H4 (cell line): ENCODE data around the gene PIP5K1B. TPM values are rescaled to one million over a fixed set of nuclear protein-coding genes. Genes with fewer than 3 reads are reported as not detected.
A peak's percentile ranks its signal among the peaks of the same experiment; 100 is the strongest.

Source experiments
- DNase-seq: peaks from one replicate; pipeline ENCODE4 v3.0.0-alpha.2; 2015; ENCODE audit warnings: low spot score
- total RNA-seq: library from RNA; depleted of rRNA; stranded (reverse); fragments of >200 nt; shearing (Covaris generic); gene quantifications from 2 replicates; pipeline ENCODE4 v1.2.3, GENCODE V29; 2014

The PIP5K1B gene
- total RNA-seq, 1 experiment from 2014 or later: not detected

DNA sequence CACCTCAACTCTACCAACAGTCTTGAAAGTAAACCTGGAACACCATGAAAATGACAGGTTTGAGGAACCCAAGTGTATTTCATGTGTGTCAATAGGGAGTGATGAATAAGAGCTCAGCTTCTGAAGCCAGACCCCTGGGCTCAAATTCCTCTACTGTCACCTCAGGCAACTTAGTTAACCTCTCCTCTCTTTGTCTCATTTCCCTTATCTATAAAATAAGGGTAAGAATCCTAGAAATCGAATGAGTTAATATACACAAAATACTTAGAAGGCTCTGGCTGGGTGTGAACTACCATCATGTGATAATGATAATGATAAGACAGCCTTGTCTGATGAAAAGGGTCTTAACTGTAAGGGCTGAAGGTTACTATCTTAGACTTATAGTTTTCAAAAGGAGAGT is 66.3 kb downstream of the PIP5K1B start:
- no peak for DNase-seq

DNA sequence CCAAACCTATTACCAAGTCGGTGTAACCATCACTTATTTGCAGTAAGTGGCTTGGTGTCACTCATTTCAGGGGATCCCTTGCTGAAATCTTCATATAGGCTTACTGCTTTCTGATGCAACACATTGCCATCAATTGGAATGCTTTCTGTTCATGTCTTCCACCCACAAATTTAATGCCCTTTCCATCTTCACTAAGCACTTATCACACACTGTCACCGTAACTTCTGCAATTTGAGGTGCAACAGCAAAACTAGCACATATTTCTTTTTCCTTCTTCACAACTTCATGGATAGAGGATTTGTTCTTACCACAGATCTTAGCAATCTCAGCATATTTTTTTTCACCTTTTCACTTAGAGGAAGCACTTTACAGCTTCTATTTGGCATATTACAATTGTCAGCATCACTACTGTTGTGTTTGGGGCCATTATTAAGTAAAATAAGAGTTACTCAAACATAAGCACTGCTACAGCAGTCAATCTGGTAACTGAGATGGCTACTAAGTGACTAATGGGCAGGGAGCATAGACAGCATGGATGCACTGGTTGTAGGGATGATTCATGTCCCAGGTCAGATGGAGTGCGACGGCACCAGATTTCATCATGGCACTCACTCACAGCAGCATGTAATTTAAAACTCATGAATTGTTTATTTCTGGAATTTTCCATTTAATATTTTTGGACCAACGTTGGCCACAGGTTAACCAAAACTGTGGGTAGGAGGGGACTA is 70.1 kb downstream of the PIP5K1B start:
- peak; percentile 25 for DNase-seq

DNA sequence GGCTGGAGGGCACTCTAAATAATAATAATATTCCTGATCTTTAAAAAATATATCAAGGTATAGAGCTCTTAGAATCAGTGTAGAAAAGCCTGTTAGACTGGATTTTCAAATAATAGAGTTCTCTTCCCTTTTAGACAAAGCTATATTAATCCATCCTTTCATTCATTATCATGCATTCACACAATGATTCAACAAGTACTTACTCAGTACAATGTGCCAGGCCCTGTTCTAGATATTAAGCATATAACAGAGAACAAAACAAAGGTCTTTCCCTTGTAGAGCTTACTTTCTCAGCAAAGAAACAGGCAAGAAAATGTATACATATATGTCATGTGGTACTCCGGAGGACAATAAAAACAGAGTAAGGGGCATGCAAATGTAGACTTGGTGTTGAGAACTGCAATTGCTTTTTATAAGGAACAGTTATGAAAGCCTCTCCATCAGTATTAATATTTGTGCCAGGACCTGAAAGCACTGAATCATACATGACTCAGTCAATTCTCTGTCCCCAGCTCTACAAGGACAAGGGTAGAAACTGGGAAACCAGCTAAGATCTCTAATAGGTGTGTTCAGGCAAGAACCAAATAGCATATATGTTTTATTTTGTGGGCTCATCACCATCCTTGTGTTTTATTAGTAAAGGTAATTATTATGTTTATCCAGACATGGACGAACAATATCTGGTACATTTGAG is 72.2 kb downstream of the PIP5K1B start:
- no peak for DNase-seq

DNA sequence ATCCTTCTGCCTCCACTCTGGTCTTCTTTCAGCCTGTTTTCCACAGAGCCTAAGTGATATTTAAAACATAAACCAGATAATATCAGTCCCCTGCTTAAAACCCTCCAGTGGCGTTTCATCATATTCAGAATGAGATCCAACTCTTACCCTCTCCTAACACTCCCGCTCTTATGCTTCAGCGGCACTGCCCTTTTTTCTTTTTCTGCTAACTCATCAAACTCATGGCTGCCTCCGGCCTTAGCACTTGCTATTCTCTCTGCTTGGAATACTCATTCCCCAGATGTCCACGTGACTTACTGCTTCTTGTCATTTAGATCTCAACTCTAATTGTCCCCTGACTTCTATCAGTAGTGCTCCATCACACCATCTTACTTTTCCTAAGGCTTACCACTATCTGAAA is 73.6 kb downstream of the PIP5K1B start:
- no peak for DNase-seq

DNA sequence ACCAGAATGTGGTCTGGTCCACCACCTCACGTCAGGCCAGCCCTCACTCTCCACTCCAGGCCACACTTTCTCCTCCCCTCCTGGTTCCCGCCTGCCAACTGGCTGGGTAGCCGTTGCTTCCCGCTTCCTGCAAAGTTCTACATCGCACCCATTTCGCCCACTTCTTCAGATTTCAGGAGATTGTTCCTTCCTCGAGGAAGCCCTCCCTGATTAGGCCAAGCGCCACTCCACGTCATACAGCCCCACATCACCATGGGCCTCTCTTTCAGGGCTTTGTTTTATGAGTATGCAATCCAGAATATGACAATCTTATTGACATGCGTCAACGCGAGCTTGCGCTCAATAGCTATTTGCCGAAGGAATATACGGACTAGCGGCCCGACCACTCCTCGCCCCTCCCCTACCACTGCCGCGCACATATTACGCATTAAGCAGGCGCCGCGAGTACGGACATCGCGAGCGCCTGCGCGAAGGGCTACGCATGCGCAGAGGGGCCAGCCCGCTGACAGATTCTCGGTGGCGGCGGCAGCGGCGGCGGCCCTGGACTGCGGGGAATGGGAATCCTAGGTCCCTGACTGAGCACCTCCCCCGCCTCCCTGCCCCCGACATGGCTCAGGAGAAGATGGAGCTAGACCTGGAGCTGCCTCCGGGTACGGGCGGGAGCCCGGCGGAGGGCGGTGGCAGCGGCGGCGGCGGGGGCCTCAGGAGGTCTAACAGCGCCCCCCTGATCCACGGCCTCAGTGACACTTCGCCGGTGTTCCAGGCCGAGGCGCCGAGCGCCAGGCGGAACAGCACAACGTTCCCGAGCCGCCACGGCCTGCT is 74.7 kb downstream of the PIP5K1B start:
- DNase-seq: peak; percentile 91

DNA sequence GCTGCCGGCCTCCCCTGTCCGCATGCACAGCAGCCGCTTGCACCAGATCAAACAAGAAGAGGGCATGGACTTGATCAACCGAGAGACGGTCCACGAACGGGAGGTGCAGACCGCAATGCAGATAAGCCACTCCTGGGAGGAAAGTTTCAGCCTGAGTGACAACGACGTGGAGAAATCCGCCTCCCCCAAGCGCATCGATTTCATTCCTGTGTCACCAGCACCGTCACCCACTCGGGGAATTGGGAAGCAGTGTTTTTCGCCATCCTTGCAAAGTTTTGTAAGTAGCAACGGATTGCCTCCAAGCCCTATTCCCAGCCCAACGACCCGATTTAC is 75.3 kb downstream of the PIP5K1B start:
- DNase-seq: no peak

DNA sequence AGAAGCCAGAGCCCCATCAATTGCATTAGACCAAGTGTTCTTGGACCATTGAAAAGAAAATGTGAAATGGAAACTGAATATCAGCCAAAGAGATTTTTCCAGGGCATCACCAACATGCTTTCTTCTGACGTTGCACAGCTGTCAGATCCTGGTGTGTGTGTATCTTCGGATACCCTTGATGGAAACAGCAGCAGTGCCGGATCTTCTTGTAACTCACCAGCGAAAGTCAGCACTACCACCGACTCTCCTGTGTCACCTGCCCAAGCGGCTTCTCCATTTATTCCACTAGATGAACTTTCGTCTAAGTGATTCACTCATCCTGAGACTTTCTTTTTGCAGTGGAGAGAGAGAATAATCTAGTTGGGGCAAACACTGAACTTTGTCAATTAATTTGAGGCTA is 75.7 kb downstream of the PIP5K1B start:
- DNase-seq: no peak

DNA sequence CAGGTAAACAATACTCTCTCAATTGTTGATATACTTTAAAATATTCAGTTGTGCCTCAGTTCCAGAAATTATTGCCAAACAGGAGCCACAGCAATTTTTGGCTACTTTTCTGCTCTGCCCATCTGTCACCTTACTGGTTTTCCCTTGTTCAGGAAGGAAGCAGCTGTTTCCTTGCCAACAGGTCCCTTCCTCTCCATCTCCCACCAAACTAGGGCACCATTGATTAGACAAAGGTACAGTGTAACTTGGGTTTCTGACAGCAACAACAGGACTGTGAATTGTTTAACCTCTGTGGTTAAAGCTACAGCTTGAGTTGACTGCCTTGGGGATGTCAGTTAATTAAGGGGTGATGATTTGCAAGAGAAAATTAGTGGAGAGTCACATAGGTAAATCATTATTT is 76.9 kb downstream of the PIP5K1B start:
- no peak for DNase-seq

DNA sequence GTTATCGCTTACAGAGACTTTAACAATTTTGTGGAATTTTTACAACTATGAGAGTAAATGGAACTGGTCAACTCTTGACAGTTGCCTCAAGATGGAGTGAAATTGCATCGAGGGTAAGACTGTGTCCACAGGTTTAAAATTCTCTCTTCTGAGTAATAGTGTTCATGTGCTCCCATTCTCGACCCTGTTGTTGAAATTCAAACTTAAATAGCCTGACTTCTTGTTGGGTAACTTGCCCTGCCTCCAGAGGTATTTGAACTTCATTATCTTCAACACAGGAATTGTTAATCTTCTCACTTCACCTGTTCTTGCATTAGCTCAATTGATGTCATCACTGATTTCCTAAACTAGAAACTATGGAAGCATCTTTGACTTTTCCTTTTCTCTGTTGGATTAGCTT is 77.5 kb downstream of the PIP5K1B start:
- no peak for DNase-seq

DNA sequence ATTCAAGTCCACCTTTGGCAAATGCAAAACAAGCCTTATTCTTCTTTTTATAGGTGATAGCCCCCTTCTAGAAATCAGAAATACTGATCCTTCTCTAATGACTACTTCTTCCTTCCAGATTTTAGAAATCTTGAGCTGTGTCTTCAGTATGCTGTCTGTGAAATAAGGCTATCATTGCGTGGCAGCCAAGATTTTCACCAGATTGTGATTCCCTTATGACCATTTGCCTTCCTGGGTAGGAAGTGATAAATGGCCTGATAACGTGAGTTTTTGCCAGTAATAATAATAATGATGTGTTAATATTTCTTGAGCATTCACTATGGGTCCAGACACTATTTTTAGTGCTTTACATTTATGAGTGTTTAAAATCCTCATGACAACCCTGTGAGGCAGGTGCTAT is 80.9 kb downstream of the PIP5K1B start:
- no peak for DNase-seq

DNA sequence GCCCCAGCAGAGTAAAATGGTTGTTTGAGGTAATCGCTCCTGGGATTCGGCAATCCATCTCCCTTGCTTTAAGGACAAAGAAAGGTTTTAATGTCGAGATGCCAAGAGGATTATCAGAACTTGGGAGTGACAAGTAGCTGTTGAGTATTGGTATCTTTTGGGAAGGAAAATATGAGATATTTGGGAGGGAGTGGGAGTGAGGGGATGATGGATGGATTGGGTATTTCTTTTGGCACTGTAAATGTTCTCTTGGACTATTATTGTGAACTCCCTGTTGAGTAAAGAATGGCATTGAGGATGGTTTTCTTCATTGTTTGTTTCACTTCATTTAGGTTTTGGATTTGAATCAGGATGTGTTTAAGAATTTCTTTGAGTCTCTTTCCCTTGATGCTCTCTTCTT is 86.1 kb downstream of the PIP5K1B start:
- no peak for DNase-seq

DNA sequence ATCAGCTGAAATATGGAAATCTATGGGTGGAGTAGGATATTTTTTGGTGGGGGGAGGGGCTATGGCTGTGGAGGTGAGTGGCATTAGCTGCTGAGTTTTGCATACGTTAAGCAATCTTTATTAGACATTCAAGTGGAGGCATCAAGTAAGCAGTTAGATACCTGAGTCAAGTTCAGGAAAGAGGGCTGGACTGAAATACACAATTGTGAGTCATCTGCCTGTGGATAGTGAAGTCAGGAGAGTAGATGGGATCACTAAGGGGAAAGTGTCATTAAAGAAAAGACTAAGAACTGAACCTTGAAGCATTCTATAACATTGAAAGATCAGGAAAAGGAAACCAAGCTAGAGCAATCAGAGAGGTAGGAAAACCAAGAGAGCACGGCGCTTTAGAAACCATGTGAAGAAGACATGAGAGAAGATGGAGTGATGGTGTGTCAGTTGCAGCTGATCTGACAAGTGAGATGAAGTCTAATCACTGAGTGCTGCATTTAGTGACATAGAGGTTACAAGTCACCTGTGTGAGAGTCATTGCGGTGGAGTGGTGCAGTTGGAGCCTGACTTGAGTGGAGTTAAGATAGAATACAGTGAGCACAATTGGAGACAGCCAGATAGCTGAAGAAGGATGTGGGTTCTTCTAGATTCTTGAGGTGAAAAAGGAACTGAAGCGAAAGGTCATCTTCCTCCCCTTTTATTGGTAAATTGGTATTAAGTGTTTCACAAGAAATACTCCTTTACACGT is 88.7 kb downstream of the PIP5K1B start:
- no peak for DNase-seq

DNA sequence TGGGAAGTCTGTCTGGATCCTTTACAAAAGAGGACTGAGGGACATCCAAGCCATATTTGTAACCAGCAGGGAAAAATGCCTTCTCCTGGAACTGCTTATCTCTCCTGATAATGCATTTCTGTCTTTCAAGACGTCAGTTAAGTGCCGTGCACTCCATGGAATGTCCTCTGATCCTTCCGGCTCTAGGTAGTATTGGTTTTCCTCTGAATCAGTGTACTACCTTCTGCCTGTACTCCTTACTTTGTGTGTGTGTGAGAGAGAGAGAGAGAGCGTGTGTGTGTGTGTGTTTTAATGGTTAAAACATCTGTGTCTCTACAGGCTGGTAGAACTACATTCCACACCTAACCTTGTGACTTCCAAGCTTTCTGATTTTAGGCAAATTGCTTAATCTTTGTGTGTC is 89.9 kb downstream of the PIP5K1B start:
- no peak for DNase-seq

DNA sequence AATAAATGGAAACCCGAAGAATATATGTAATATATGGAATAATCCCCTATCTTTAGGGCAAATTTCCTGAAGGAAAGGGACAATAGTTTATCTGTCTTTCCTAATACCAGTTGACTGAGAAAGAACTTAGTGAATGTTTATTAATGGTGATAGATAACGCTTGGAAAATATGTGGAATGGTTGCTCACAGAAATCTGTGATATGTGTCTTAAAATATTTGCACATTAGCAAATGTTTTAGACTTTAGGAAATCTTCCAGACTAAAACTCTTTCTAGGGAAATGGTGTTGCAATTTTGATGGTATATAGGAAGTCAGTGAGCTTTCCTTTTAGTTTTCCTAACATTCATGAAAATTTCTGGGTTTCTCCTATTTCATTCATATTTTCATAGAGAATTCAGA is 90.4 kb downstream of the PIP5K1B start:
- DNase-seq: no peak

DNA sequence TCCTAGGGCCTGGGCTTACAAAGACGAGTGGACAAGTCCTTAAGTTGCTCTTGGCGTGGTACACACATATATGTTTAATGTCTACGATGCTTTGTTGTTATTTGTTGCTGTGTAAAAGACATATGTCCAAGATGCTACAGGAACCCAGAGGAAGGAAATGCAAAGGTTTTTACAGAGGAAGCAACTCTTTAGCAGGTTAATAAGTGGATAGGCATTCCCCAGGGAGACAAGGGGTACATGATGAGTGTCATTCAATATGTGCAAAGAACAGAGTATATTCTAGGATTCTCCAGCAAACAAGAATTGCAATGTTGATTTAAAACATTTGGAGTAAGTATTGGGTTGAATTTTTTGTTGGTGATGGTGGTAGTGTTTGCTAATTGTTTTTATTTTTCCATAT is 92.1 kb downstream of the PIP5K1B start:
- no peak for DNase-seq

DNA sequence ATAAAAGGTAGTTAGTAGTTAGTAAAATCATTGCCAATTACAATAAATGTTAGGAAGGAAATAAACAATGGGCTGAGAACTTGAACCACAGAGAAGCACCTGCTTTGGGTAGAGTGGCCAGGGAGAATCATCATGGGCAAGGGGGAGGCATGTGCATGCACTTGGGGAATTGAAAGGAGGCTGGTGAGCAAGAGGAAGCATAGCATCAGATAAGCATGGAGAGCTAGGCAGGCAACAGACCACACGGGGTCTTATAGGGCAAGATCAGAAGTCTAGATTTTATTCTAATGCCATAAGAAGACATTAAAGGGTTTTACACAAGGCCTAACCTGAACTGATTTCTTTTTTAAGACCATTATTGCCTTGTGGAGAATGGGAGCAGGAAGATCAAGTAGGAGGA is 93.4 kb downstream of the PIP5K1B start:
- no peak for DNase-seq

DNA sequence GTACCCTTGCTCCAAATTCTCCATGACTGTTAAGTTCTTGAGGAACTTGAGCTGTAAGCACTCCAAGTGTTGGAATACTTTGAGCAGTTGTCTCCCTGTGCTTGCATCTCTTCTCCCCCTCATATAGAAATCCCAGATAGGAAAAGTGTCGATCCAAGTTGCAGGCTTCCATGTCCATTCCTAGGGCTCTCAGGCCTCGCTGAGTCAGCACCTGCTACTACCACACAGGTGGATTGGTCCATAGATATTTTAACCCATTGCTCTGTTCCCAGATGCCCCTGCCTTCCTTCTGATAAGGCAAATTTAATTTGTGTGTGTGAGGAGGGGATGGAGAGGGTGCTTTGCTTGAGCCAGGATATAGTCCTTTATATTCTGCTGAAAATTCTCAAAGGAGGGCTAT is 95.8 kb downstream of the PIP5K1B start:
- no peak for DNase-seq

DNA sequence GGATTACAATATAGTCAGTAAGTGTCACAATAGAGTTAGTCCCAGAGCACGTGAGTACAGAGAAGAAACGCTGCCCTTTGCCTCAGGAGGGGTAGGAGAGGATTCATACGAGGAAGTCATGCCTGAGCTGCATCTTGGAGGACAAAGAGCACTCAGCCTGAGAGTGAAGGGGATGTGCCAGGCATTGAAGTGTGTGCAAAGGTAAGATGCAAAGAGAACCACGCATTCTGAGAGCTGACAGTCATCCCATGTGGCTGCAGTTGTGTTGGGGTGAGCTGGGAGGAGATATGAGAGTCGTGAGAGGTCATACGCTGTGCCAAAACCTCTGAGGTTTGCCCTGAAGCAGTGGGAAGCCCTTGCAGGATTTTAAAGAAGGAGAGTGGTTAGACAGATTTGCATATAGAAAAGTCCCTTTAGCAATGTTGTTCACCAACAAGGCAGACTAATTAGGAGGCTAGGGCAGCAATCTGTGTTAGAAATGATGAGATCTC is 97.5 kb downstream of the PIP5K1B start:
- no peak for DNase-seq

DNA sequence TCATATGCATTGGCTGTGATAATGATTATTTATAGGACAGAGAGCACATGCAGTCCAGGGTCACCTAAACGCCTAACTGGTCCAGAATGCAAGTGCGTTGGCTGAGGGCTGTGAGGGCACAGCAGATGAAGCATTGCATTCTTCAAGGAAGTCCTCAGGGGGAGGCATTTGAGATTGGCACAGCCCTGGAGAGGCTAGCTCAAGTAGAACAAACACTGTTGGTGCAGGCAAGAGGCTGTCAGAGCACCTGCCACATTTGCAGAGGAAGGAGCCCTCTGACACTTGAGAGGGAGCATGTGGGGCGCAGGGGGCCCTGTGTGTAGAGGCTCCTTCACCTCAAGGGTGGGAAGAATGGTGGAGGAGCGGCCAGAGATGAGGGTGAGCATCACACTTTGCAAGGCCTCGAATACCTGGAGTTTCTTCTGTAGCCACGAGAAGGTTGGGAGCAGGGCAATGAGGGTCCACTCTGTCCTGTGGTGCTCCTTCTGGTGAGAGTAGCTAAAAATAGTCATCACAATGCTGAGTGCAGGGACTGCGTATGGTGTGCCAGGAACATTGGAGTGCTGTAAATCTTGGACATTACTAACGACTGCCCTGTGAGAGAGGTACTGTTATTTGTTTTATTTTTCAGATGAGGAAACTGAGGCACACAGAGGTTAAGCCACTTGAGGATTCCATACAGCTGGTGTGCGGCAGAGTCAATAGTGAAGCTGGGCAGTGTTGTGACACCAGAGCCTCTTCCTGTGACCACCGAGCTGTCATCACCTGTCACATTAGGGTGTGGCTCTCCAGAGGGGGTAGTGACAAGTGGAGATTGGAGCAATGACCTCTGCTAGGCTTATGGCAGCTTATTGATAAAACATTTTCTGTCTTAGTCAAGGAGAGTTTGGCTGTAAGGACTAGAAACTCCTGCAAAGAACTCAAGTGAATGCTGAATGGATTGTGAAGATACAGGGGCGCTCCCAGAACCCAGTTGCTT is 100.2 kb downstream of the PIP5K1B start:
- no peak for DNase-seq

DNA sequence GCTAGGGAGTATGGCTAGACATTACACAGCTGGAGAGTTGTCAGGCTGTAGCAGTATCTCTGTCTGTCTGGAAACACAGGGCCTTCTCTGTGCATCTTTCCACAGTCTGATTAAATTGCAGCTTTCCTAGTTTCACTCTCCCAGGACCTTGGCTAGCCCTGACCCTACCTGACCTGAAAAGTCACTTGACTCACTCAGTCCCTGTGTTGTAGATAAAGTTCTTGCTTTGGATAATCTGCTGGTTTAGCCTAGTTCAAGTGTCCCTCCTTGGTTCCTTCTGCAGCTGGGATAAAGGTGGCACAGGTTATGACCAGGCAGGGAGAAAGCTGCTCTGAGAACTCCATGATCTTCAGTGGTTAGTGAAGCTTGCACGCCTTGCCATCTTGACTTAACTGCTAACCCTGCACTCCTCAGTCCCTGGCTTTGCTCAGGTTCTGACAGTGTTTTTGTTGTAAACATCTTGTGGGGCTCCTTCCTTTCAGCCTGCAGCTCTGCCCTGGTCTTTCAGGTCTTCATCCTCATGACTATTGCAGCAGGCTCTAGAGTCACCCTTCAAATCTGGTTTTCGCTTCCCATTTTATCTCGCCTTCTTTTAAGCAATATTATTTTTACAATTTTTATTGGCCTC is 101.0 kb downstream of the PIP5K1B start:
- no peak for DNase-seq
